ENCODE results near the gene P2RY10. TPM values are rescaled to one million over a fixed set of nuclear protein-coding genes. Genes with fewer than 3 reads are reported as not detected.

P2RY10 gene
- total RNA-seq (10 to 100 TPM; 85.3 to 98.5 TPM), total RNA-seq (10.1 to 436 (median 169) reads per million in 172 experiments)
- polyA plus RNA-seq (2013, experiment 1 of 2): 43.7 TPM
- polyA plus RNA-seq (2013, experiment 2 of 2): 40.5 TPM

- Histone ChIP-seq H3K27ac (ENCODE audit: low read depth in 1 of 2, low read length in 2 of 2) (peak within 1 kb of the TSS; percentile 68 to 83), H3K4me1 (ENCODE audit: insufficient read depth, low read length) (peaks cover 7% of the 10 kb centered on the region), H3K4me3 (ENCODE audit: low read length) (peak within 1 kb of the TSS; percentile 77), H3K36me3 (ENCODE audit: insufficient read depth, low read length) (no peaks in the 10 kb centered on the region), H3K9me3 (ENCODE audit: control insufficient read depth in 1 of 2, insufficient read depth in 1 of 2, low read length in 2 of 2) (no peaks in the 10 kb centered on the region), H3K27me3 (ENCODE audit: control insufficient read depth in 1 of 2, insufficient read depth in 2 of 2, low read length in 2 of 2) (no peaks in the 10 kb centered on the region)
- CTCF ChIA-PET: no interaction called here
- ATAC-seq (ENCODE audit: poor library complexity) (peak; percentile 87), DNase-seq (peak in 12 of 14 experiments; percentile 7 to 85 (median 29))
- Mint-ChIP-seq H3K27me3 (no peaks in the 10 kb centered on the region), H3K27ac (peak within 1 kb of the TSS; percentile 96), H3K4me1 (ENCODE audit: low read depth) (peaks cover 73% of the 10 kb centered on the region), H3K36me3 (ENCODE audit: low read depth) (peaks cover 50% of the 10 kb centered on the region), H3K4me3 (peak within 1 kb of the TSS; percentile 93), H3K9me3 (no peaks in the 10 kb centered on the region)
- no peak for TF ChIP-seq CTCF (IDR thresholded peaks at IDR 0.05)
- intact Hi-C loops (cut with DNase I, micrococcal nuclease): loop anchor here (2.0 to 10.0 kb wide), 5 partner anchors 137 to 1051 kb away; partner anchors contain the start of genes COX7B (in 1 of the 2), ITM2A (in 1 of the 2) and MAGT1 (in 1 of the 2)
- POLR2A ChIA-PET: interaction anchor here (0.6 to 2.5 kb wide), 11 partner anchors 9 to 421 kb away, joined by 3 to 22 read pairs (median 4); partner anchors contain the start of gene ITM2A
Measured at GRCh38 chrX:78945186-78945912, at the start of gene P2RY10. P2RY10 (plus strand) TSS chrX:78945391; CDS start chrX:78960521, 15,130 bp downstream.

GRCh38 chrX:78922754-78923153 is 22.4 kb upstream of the P2RY10 start:
- DNase-seq (no peak), ATAC-seq (ENCODE audit: poor library complexity) (no peak)
- ChIA-PET POLR2A (interaction anchor here (1.3 kb wide), 1 partner anchor 239 kb away, joined by 4 read pairs; no protein-coding TSS in a partner anchor), CTCF (no interaction called here)
- no peaks in the 10 kb centered on the region for H3K27me3 ChIP-seq (ENCODE audit: control insufficient read depth in 1 of 2, insufficient read depth in 2 of 2, low read length in 2 of 2)
- H3K4me1 ChIP-seq (ENCODE audit: insufficient read depth, low read length): no peaks in the 10 kb centered on the region
- intact Hi-C loops (cut with DNase I, micrococcal nuclease): no loop called here
- TF ChIP-seq CTCF (IDR thresholded peaks at IDR 0.05): no peak
- H3K27ac ChIP-seq (ENCODE audit: low read depth in 1 of 2, low read length in 2 of 2): no peak overlapping the region
- no peaks in the 10 kb centered on the region for H3K36me3 ChIP-seq (ENCODE audit: insufficient read depth, low read length)
- Mint-ChIP-seq H3K4me3 (no peak overlapping the region), H3K27ac (no peak overlapping the region), H3K36me3 (ENCODE audit: low read depth) (no peaks in the 10 kb centered on the region), H3K4me1 (ENCODE audit: low read depth) (peaks cover 4% of the 10 kb centered on the region), H3K27me3 (no peaks in the 10 kb centered on the region), H3K9me3 (no peaks in the 10 kb centered on the region)
- no peak overlapping the region for H3K4me3 ChIP-seq (ENCODE audit: low read length)
- no peaks in the 10 kb centered on the region for H3K9me3 ChIP-seq (ENCODE audit: control insufficient read depth in 1 of 2, insufficient read depth in 1 of 2, low read length in 2 of 2)

GRCh38 chrX:78923198-78924015 is 21.8 kb upstream of the P2RY10 start:
- no peak overlapping the region for H3K27ac Mint-ChIP-seq
- no peak for TF ChIP-seq CTCF (IDR thresholded peaks at IDR 0.05)
- Histone ChIP-seq H3K27me3 (ENCODE audit: control insufficient read depth in 1 of 2, insufficient read depth in 2 of 2, low read length in 2 of 2) (no peaks in the 10 kb centered on the region), H3K36me3 (ENCODE audit: insufficient read depth, low read length) (no peaks in the 10 kb centered on the region), H3K9me3 (ENCODE audit: control insufficient read depth in 1 of 2, insufficient read depth in 1 of 2, low read length in 2 of 2) (no peaks in the 10 kb centered on the region), H3K4me1 (ENCODE audit: insufficient read depth, low read length) (no peaks in the 10 kb centered on the region), H3K4me3 (ENCODE audit: low read length) (no peak overlapping the region), H3K27ac (ENCODE audit: low read depth in 1 of 2, low read length in 2 of 2) (no peak overlapping the region)
- intact Hi-C loops (cut with DNase I, micrococcal nuclease): no loop called here
- CTCF ChIA-PET: no interaction called here
- no peaks in the 10 kb centered on the region for H3K9me3 Mint-ChIP-seq
- POLR2A ChIA-PET: interaction anchor here (0.6 to 1.3 kb wide), 2 partner anchors 238 to 409 kb away, joined by 4 read pairs; no protein-coding TSS in a partner anchor
- no peaks in the 10 kb centered on the region for H3K27me3 Mint-ChIP-seq
- no peak for ATAC-seq (ENCODE audit: poor library complexity)
- DNase-seq: no peak
- H3K4me3 Mint-ChIP-seq: no peak overlapping the region
- no peaks in the 10 kb centered on the region for H3K36me3 Mint-ChIP-seq (ENCODE audit: low read depth)
- peaks cover 4% of the 10 kb centered on the region for H3K4me1 Mint-ChIP-seq (ENCODE audit: low read depth)
